ENCODE measurements around the gene CDK18.

CDK18 gene

GRCh38 chr1:205577874-205578658 is 73.6 kb downstream of the CDK18 start:
- TF ChIP-seq, protein P1, sequence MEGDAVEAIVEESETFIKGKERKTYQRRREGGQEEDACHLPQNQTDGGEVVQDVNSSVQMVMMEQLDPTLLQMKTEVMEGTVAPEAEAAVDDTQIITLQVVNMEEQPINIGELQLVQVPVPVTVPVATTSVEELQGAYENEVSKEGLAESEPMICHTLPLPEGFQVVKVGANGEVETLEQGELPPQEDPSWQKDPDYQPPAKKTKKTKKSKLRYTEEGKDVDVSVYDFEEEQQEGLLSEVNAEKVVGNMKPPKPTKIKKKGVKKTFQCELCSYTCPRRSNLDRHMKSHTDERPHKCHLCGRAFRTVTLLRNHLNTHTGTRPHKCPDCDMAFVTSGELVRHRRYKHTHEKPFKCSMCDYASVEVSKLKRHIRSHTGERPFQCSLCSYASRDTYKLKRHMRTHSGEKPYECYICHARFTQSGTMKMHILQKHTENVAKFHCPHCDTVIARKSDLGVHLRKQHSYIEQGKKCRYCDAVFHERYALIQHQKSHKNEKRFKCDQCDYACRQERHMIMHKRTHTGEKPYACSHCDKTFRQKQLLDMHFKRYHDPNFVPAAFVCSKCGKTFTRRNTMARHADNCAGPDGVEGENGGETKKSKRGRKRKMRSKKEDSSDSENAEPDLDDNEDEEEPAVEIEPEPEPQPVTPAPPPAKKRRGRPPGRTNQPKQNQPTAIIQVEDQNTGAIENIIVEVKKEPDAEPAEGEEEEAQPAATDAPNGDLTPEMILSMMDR (IDR thresholded peaks at IDR 0.05): no peak

DNA sequence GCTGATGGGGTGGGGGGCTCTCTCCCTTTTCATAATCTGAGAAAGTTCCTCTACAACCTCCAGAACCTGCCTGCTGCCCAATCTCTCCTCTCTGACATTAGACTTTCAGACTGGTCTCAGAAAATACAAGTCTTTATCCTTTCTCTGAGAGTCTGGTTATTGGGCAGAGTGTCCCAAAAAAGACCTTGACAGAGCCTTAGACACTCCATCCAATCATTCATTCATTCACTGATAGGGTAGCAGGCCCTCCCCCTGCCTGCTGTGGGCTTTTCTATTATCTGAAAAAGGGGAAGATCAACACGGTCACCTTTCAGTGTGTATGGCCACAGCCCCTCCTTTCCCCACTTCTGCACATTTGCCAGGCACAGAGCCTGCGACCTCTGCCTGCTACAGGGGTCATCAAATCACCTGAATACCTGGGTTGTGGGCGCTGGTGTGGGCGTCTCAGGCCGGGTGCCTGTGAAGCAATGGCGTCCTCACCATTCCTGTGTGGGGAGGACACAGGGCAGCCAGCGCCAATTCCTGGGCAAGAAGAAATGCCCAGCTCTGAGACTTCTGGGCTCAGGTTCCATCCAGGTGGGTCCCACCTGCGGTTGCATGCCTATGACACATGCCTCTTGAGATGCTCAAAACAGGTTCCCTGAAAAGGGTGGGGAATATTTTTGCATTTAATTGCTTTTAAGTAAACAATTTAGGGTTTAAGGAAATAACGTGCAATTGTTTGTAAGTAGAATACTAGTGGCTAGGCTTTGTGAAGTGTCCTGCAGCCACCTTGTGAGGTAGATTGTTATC is 74.5 kb downstream of the CDK18 start:
- TF ChIP-seq, protein P1 (IDR thresholded peaks at IDR 0.05): no peak

DNA sequence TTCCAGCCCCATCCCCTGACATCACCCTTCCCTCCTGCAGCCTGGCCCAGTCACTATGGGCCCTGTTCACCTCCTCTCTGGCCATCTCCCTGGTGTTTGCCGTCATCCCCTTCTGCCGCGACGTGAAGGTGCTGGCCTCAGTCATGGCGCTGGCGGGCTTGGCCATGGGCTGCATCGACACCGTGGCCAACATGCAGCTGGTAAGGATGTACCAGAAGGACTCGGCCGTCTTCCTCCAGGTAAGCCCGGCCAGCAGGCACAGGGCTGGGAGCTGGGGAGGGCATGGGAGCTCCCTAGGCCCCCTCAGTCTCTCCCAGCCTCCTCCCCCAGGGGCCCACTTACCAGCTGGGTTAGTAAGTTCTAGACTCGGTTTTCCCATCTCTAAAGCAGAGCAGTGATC is 75.2 kb downstream of the CDK18 start:
- TF ChIP-seq, protein P1 (IDR thresholded peaks at IDR 0.05): no peak

GRCh38 chr1:205580140-205580922 is 75.9 kb downstream of the CDK18 start:
- TF ChIP-seq, protein P1 (IDR thresholded peaks at IDR 0.05): no peak

DNA sequence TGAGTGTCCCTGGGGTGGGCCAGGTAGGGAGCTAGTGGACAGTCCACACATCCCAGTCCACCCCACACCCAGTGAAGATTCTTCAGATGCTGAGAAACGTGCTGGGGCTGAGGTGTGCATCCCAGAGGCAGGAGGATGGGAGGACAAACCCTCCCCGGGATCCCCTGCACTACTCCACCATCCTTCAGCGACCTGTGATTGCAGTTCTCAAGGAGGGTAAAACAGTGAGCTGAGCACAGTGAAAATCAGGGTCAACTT is 76.4 kb downstream of the CDK18 start:
- TF ChIP-seq, protein P1 (IDR thresholded peaks at IDR 0.05): no peak

DNA sequence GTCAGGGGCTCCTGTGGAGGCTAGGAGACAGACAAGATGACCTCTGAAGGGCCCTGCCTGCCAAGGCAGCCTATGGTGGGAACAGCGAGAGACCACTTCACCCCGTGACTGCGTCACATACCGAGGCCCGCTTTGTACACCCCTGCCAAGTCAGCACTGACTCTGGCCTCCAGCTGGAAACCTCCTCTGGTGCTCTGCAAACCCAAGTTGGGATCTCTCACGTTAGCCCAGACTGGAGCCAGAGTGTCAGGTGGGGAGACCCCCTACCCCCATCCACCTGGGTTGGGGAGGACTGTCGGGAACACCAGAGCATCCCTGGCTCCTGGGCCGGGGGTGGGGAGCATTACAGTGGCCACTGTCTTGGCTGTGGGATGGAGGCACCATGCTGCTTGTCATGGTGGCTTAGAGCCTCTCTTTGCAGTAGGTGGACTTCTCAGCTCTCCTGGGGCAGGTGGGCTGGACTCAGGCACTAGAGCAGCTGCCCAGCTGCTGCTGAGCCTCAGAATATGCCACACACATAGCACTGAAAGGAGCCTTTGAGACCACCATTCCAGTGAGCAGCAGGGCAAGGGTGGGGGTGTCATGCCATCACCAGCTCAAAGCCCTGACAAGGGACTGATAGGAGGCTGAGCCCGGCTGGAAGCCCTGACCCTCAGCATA is 77.0 kb downstream of the CDK18 start:
- TF ChIP-seq, protein P1 (IDR thresholded peaks at IDR 0.05): no peak

GRCh38 chr1:205582046-205582445 is 77.6 kb downstream of the CDK18 start:
- TF ChIP-seq, protein P1 (IDR thresholded peaks at IDR 0.05): no peak

All from LNCAP (cell line).